Esophagus muscularis mucosa (tissue), 4 donors: Measurements from ENCODE around the gene TPSAB1.

Source experiments
- CTCF ChIP-seq, 3 experiments: fragments of 200-600 bp in 2 of 3; fragments of 450-650 bp in 1 of 3; sonication (generic) in 2 of 3; IDR thresholded peaks; one replicate each; pipeline ENCODE4 v1.5.1; 2017 to 2019; ENCODE audit warnings: antibody characterized with exemption in 3 of 3, mild to moderate bottlenecking in 2 of 3, moderate library complexity in 1 of 3
- EP300 ChIP-seq: sonication (generic); formaldehyde crosslinking; IDR thresholded peaks from one replicate; pipeline ENCODE4 v1.6.1; 2017; ENCODE audit warnings: antibody characterized with exemption
- POLR2A ChIP-seq: fragments of 450-650 bp; IDR thresholded peaks from one replicate; pipeline ENCODE4 v1.6.1; 2017; ENCODE audit warnings: antibody characterized with exemption, moderate library complexity, mild to moderate bottlenecking, low read depth
- POLR2AphosphoS5 ChIP-seq, 2 donors: sonication (generic); formaldehyde crosslinking; IDR thresholded peaks; one replicate each; pipeline ENCODE4 v1.6.1; 2017; ENCODE audit warnings: antibody characterized with exemption in 2 of 2

- TF ChIP-seq CTCF (IDR thresholded peaks at IDR 0.05) (no peak), POLR2AphosphoS5 (IDR thresholded peaks at IDR 0.05) (no peak), POLR2A (no peak), EP300 (no peak)
These were observed 36.7 kb downstream of the TPSAB1 start for GRCh38 chr16:1277151-1277598.
